GM21786 (cell line): Measurements from ENCODE around the gene DCUN1D2.
"Not testable (repeated sequence)": the region's sequence is repeated elsewhere in the genome, so short reads cannot be mapped to it uniquely, and the experiment has no call there.

Experiments used
- ATAC-seq: cut with Tn5 transposase; IDR thresholded peaks from one replicate; pipeline ENCODE4 v1.9.1; 2021; ENCODE audit not compliant: unreplicated experiment

DCUN1D2 gene

GRCh38 chr13:113468472-113469201, 21.9 kb downstream of the DCUN1D2 start:
- ATAC-seq: no peak

GRCh38 chr13:113468029-113468428, 22.5 kb downstream of the DCUN1D2 start:
- ATAC-seq: no peak

- no peak for ATAC-seq
Observed at GRCh38 chr13:113466383-113466782, 24.1 kb downstream of the DCUN1D2 start.

GRCh38 chr13:113465300-113465699, 25.2 kb downstream of the DCUN1D2 start:
- ATAC-seq: no peak

- no peak for ATAC-seq
Observed at GRCh38 chr13:113464476-113464875, 26.0 kb downstream of the DCUN1D2 start.

- ATAC-seq: no peak
Observed at GRCh38 chr13:113461022-113461751, 29.3 kb downstream of the DCUN1D2 start.

- no peak for ATAC-seq
Observed at GRCh38 chr13:113460599-113460998, 29.9 kb downstream of the DCUN1D2 start.

- no peak for ATAC-seq
Observed at GRCh38 chr13:113460064-113460555, 30.4 kb downstream of the DCUN1D2 start.

GRCh38 chr13:113458253-113459065, 32.1 kb downstream of the DCUN1D2 start:
- ATAC-seq: no peak

GRCh38 chr13:113457510-113457909, 33.0 kb downstream of the DCUN1D2 start:
- no peak for ATAC-seq

- no peak for ATAC-seq
Observed at GRCh38 chr13:113456116-113456702, 34.3 kb downstream of the DCUN1D2 start.

GRCh38 chr13:113455384-113455783, 35.1 kb downstream of the DCUN1D2 start:
- no peak for ATAC-seq

- no peak for ATAC-seq
Observed at GRCh38 chr13:113454936-113455335, 35.6 kb downstream of the DCUN1D2 start.

- ATAC-seq: no peak
Observed at GRCh38 chr13:113452942-113453901, 37.3 kb downstream of the DCUN1D2 start, which contains the start of gene ADPRHL1. ADPRHL1 (minus strand) TSS chr13:113453488; CDS start chr13:113453437, 51 bp downstream.

- ATAC-seq: no peak
Observed at GRCh38 chr13:113452466-113452865, 38.0 kb downstream of the DCUN1D2 start.

GRCh38 chr13:113451951-113452421, 38.5 kb downstream of the DCUN1D2 start:
- no peak for ATAC-seq

GRCh38 chr13:113450861-113451620, 39.5 kb downstream of the DCUN1D2 start:
- not testable (repeated sequence) for ATAC-seq

- not testable (repeated sequence) for ATAC-seq
Observed at GRCh38 chr13:113450348-113450744, 40.2 kb downstream of the DCUN1D2 start.
